Fibroblast of lung (primary cell): ENCODE data around the gene PIAS1.

Experiments
- CTCF ChIP-seq, 2 donors: IDR thresholded peaks in 1 of 2; conservative IDR thresholded peaks in 1 of 2; 1 replicate in 1 of 2; 2 replicates in 1 of 2; pipeline ENCODE4 v1.5.1; 2011 to 2012; ENCODE audit warnings: low read length in 2 of 2, control low read depth in 1 of 2, inconsistent platforms in 1 of 2, low read depth in 1 of 2, mild to moderate bottlenecking in 1 of 2
- EZH2 ChIP-seq: IDR thresholded peaks from 2 replicates; pipeline ENCODE4 v1.5.1; 2012; ENCODE audit warnings: low read length, control low read depth, mild to moderate bottlenecking; ENCODE audit errors: missing control alignments

GRCh38 chr15:68183616-68184315 is 129.7 kb downstream of the PIAS1 start:
- TF ChIP-seq CTCF (conservative IDR thresholded peaks at IDR 0.05 in 1 of 2, IDR thresholded peaks at IDR 0.05 in 1 of 2; ENCODE audit: low read depth in 1 of 2, low read length in 2 of 2) (no peak), EZH2 (no peak)
